Fibroblast of lung (primary cell): ENCODE data around the gene SUCO. TPM values are rescaled to one million over a fixed set of nuclear protein-coding genes. Genes with fewer than 3 reads are reported as not detected.

Source experiments
- DNase-seq, 2 donors: peaks; one replicate each; pipeline versions ENCODE4 v3.0.0 to v3.0.0-alpha.2; 2010; ENCODE audit warnings: low read depth in 2 of 2
- H2AFZ ChIP-seq: 2 replicates; pipeline ENCODE4 v1.5.1; 2012; ENCODE audit warnings: low read length, control low read depth, inconsistent platforms
- H3K27ac ChIP-seq: 2 replicates; pipeline ENCODE4 v1.5.1; 2011; ENCODE audit warnings: low read length, control low read depth; ENCODE audit not compliant: insufficient read depth
- H3K27me3 ChIP-seq: 2 replicates; pipeline ENCODE4 v1.5.1; 2011; ENCODE audit warnings: mild to moderate bottlenecking, low read length; ENCODE audit not compliant: control insufficient read depth, insufficient read depth
- H3K36me3 ChIP-seq: 2 replicates; pipeline ENCODE4 v1.5.1; 2011; ENCODE audit warnings: low read length; ENCODE audit not compliant: control insufficient read depth, insufficient read depth
- H3K4me1 ChIP-seq: 2 replicates; pipeline ENCODE4 v1.5.1; 2011; ENCODE audit warnings: low read length; ENCODE audit not compliant: control insufficient read depth, insufficient read depth; ENCODE audit errors: extremely low read depth
- H3K4me2 ChIP-seq: 2 replicates; pipeline ENCODE4 v1.5.1; 2011; ENCODE audit warnings: low read length, control low read depth; ENCODE audit not compliant: insufficient read depth; ENCODE audit errors: extremely low read depth
- H3K4me3 ChIP-seq, 4 experiments: fragments of 200-600 bp in 1 of 4; sonication (generic) in 1 of 4; replicated peaks in 1 of 4; 2 replicates each; pipeline ENCODE4 v1.5.1; 2011 to 2016; ENCODE audit warnings: low read length in 4 of 4, low read depth in 3 of 4, mild to moderate bottlenecking in 3 of 4, control low read depth in 2 of 4, inconsistent platforms in 1 of 4, mixed read lengths in 1 of 4; ENCODE audit not compliant: insufficient read depth in 1 of 4; ENCODE audit errors: control extremely low read depth in 1 of 4
- H3K79me2 ChIP-seq: 2 replicates; pipeline ENCODE4 v1.5.1; 2012; ENCODE audit warnings: mild to moderate bottlenecking, low read length, inconsistent platforms; ENCODE audit not compliant: control insufficient read depth, insufficient read depth
- H3K9ac ChIP-seq: 2 replicates; pipeline ENCODE4 v1.5.1; 2011; ENCODE audit warnings: mild to moderate bottlenecking, low read length, control low read depth; ENCODE audit not compliant: insufficient read depth
- H3K9me3 ChIP-seq: 2 replicates; pipeline ENCODE4 v1.5.1; 2012; ENCODE audit warnings: low read depth, low read length; ENCODE audit not compliant: control insufficient read depth, insufficient read depth
- H4K20me1 ChIP-seq: 2 replicates; pipeline ENCODE4 v1.5.1; 2011; ENCODE audit warnings: low read length; ENCODE audit not compliant: control insufficient read depth, insufficient read depth; ENCODE audit errors: extremely low read depth
- EZH2 ChIP-seq: IDR thresholded peaks from 2 replicates; pipeline ENCODE4 v1.5.1; 2012; ENCODE audit warnings: low read length, control low read depth, mild to moderate bottlenecking; ENCODE audit errors: missing control alignments
- polyA plus RNA-seq, 2 donors: library from polyadenylated mRNA; depleted of rRNA in 1 of 2; stranded (reverse) in 1 of 2; unstranded in 1 of 2; fragments of >200 nt; gene quantifications; 2 replicates each; pipeline ENCODE4 v1.2.1, GENCODE V29; 2011 to 2012; ENCODE audit warnings: missing spikeins in 1 of 2
- total RNA-seq: library from RNA; depleted of rRNA; stranded (reverse); fragments of >200 nt; gene quantifications from 2 replicates; pipeline ENCODE4 v1.2.1, GENCODE V29; 2014
- TF ChIP-seq, protein P1 (sequence below), 2 donors: IDR thresholded peaks in 1 of 2; conservative IDR thresholded peaks in 1 of 2; 1 replicate in 1 of 2; 2 replicates in 1 of 2; pipeline ENCODE4 v1.5.1; 2011 to 2012; ENCODE audit warnings: low read length in 2 of 2, control low read depth in 1 of 2, inconsistent platforms in 1 of 2, low read depth in 1 of 2, mild to moderate bottlenecking in 1 of 2

The SUCO gene
- total and polyA plus RNA-seq, 2 donors (not counting 1 experiment from before 2014, with no cell fraction given), result 20.4 to 25.8 TPM

DNA sequence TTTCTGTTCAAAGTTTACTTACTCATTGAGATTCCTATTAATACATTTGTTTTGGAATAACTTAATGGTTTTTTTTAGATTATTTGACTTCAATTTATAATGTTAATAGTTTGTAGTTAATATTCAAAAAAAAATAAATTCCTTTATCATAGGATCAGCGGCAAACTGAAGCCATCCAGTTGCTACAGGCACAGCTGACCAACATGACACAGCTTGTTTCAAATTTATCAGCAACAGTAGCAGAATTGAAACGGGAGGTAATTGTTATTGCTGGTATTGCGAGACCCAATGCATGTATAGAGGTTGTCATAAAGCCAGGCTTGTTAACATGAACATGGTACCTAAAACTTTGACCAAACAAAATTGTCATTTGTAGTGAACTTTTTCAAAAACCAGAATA lies 67.0 kb downstream of the SUCO start:
- H3K4me3 ChIP-seq, result no peak overlapping the region
- TF ChIP-seq, protein P1, sequence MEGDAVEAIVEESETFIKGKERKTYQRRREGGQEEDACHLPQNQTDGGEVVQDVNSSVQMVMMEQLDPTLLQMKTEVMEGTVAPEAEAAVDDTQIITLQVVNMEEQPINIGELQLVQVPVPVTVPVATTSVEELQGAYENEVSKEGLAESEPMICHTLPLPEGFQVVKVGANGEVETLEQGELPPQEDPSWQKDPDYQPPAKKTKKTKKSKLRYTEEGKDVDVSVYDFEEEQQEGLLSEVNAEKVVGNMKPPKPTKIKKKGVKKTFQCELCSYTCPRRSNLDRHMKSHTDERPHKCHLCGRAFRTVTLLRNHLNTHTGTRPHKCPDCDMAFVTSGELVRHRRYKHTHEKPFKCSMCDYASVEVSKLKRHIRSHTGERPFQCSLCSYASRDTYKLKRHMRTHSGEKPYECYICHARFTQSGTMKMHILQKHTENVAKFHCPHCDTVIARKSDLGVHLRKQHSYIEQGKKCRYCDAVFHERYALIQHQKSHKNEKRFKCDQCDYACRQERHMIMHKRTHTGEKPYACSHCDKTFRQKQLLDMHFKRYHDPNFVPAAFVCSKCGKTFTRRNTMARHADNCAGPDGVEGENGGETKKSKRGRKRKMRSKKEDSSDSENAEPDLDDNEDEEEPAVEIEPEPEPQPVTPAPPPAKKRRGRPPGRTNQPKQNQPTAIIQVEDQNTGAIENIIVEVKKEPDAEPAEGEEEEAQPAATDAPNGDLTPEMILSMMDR (conservative IDR thresholded peaks at IDR 0.05 in 1 of 2, IDR thresholded peaks at IDR 0.05 in 1 of 2; ENCODE audit: low read depth in 1 of 2, low read length in 2 of 2), result no peak
- no peak for TF ChIP-seq EZH2
- H3K27me3 ChIP-seq, result no peaks in the 10 kb centered on the region
- H4K20me1 ChIP-seq, result no peaks in the 10 kb centered on the region
- H2AFZ ChIP-seq, result no peak overlapping the region
- H3K9ac ChIP-seq, result no peak overlapping the region
- no peaks in the 10 kb centered on the region for H3K4me1 ChIP-seq
- no peak for DNase-seq
- H3K27ac ChIP-seq, result no peak overlapping the region
- H3K9me3 ChIP-seq, result no peaks in the 10 kb centered on the region
- no peak overlapping the region for H3K4me2 ChIP-seq
- no peaks in the 10 kb centered on the region for H3K36me3 ChIP-seq
- H3K79me2 ChIP-seq, result no peaks in the 10 kb centered on the region

DNA sequence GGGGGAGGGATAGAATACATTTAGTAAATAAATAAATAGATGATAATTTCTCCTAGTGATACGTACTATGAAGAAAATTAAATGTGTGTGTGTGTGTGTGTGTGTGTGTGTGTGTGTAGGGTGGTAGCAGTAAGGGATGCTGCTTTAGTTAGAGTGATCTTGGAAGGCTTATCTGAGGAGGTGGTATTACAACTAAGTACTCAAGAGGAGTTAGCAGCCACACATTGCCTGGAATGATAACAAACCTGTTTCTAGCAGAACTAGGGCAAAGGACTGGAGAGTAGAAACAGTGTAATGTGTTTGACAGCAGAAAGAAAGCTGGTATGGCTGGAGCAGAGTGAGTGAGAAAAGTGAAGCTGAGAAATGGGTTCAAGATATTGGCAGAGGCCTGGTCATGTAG lies 67.7 kb downstream of the SUCO start:
- no peaks in the 10 kb centered on the region for H3K4me1 ChIP-seq
- H3K79me2 ChIP-seq, result no peaks in the 10 kb centered on the region
- no peak overlapping the region for H3K4me3 ChIP-seq
- H3K9ac ChIP-seq, result no peak overlapping the region
- no peak for DNase-seq
- no peaks in the 10 kb centered on the region for H3K27me3 ChIP-seq
- H2AFZ ChIP-seq, result no peak overlapping the region
- H3K36me3 ChIP-seq, result no peaks in the 10 kb centered on the region
- no peak overlapping the region for H3K4me2 ChIP-seq
- H3K9me3 ChIP-seq, result no peaks in the 10 kb centered on the region
- TF ChIP-seq EZH2, result no peak
- TF ChIP-seq, protein P1 (conservative IDR thresholded peaks at IDR 0.05 in 1 of 2, IDR thresholded peaks at IDR 0.05 in 1 of 2; ENCODE audit: low read depth in 1 of 2, low read length in 2 of 2), result no peak
- no peak overlapping the region for H3K27ac ChIP-seq
- no peaks in the 10 kb centered on the region for H4K20me1 ChIP-seq

DNA sequence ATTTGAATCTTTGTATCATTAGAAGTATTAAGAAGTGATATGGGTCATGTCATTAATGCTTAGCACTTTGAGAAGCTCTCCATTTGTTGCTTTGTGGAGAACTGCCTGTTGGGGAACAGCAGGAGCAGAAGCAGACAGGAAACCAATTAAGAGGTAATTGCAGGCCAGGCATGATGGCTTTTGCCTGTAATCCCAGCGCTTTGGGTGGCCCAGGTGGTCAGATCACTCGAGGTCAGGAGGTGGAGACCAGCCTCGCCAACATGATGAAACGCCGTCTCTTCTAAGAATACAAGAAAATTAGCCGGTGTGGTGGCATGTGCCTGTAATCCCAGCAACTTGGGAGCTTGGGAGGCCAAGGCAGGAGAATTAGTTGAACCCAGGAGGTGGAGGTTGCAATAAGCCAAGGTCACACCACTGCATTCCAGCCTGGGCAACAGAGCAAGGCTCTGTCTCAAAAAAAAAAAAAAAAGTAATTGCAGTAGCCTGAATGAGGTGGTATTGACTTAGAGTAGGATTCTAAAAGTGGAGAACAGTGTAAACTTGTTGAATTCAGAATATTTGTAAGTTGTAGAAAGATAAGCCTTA lies 68.2 kb downstream of the SUCO start:
- H3K4me3 ChIP-seq, result no peak overlapping the region
- no peaks in the 10 kb centered on the region for H3K36me3 ChIP-seq
- H3K27ac ChIP-seq, result no peak overlapping the region
- no peaks in the 10 kb centered on the region for H3K27me3 ChIP-seq
- no peaks in the 10 kb centered on the region for H4K20me1 ChIP-seq
- H2AFZ ChIP-seq, result no peak overlapping the region
- H3K79me2 ChIP-seq, result no peaks in the 10 kb centered on the region
- H3K4me1 ChIP-seq, result no peaks in the 10 kb centered on the region
- H3K9ac ChIP-seq, result no peak overlapping the region
- DNase-seq, result no peak
- H3K9me3 ChIP-seq, result no peaks in the 10 kb centered on the region
- TF ChIP-seq, protein P1 (conservative IDR thresholded peaks at IDR 0.05 in 1 of 2, IDR thresholded peaks at IDR 0.05 in 1 of 2; ENCODE audit: low read depth in 1 of 2, low read length in 2 of 2), result no peak
- no peak for TF ChIP-seq EZH2
- H3K4me2 ChIP-seq, result no peak overlapping the region
